GM19468 (cell line): ENCODE data around the gene PPP2R5D.
A peak's percentile ranks its signal among the peaks of the same experiment; 100 is the strongest.
"Not testable (repeated sequence)": the region's sequence is repeated elsewhere in the genome, so short reads cannot be mapped to it uniquely, and the experiment has no call there.

Source experiments
- ATAC-seq: cut with Tn5 transposase; IDR thresholded peaks from one replicate; pipeline ENCODE4 v1.9.1; 2021; ENCODE audit warnings: mild to moderate bottlenecking, moderate library complexity, moderate number of reproducible peaks; ENCODE audit not compliant: unreplicated experiment; ENCODE audit errors: extremely low read depth

Gene PPP2R5D

GRCh38 chr6:42988486-42989020 lies 4.2 kb downstream of the PPP2R5D start:
- no peak for ATAC-seq

DNA sequence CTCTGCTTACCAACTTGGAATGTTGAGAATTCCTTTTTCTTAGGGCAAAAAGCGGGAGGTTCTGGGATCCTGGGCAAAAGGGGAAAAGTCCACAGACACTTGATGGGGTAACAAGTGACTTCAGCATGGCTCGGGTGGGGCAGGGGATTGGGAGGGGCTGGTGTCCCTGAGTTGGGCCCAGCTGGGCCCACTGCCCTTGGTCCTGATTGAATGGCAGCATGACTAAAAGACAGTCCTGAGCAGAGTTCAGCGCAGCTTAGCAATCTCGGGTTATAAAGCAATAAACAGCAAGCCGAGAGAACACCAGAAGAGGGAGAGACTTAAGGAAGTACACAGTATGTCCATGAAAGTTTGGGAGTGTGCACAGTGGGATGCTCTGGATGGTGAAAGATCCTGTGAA lies 5.6 kb downstream of the PPP2R5D start:
- no peak for ATAC-seq

DNA sequence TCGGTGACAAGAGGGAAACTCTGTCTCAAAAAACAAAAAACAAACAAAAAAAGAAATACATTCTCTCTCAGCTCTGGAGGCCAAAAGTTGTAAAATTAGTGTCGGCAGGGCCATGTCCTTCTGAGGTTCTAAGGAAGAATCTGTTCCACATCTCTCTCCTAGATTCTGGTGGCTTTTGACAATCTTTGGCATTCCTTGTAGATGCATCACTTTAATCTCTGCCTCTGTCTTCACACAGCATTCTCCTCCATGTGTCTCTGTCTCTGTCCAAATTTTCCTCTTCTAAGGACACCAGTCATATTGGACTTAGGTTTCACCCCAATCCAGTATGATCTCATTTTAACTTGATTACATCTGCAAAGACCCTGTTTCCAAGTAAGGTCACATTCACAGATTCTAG lies 9.1 kb downstream of the PPP2R5D start:
- ATAC-seq, result no peak

- no peak for ATAC-seq
These were observed 12.1 kb downstream of the PPP2R5D start for GRCh38 chr6:42996513-42996912.

GRCh38 chr6:42998205-42998604 lies 13.8 kb downstream of the PPP2R5D start:
- ATAC-seq, result not testable (repeated sequence)

- no peak for ATAC-seq
These were observed 17.5 kb downstream of the PPP2R5D start for GRCh38 chr6:43001843-43002242.

DNA sequence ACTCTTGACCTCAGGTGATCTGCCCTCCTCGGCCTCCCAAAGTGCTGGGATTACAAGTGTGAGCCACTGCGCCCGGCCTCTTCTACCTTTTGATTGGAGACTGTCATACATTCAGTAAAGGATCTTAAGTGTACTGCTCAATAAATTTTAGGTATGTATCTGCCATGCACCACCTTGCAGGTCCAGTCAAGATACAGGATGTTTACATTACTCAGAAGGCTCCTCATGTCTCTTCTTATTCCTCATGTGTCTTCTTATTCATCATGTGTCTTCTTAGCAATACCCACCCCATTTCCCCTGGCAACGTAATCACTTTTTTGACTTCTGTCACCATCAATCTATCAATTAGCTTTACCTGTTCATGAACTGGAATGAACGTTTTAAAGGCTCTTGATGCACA lies 21.5 kb downstream of the PPP2R5D start:
- ATAC-seq, result no peak

- ATAC-seq, result no peak
These were observed 21.9 kb downstream of the PPP2R5D start for GRCh38 chr6:43006251-43006650.

- ATAC-seq, result no peak
These were observed 22.8 kb downstream of the PPP2R5D start for GRCh38 chr6:43007126-43007525.

DNA sequence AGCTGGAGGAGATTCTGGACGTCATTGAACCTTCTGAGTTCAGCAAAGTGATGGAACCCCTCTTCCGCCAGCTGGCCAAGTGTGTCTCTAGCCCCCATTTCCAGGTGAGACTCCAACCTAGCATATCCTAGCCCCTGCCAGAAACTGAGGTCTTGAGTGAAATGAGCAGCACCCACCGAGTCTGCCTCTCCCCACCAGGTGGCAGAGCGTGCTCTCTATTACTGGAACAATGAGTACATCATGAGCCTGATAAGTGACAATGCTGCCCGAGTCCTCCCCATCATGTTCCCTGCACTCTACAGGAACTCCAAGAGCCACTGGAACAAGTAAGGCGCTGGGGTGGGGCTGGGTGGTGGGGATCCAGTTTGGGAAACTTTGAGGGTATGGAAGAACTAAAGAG lies 24.8 kb downstream of the PPP2R5D start:
- no peak for ATAC-seq

- ATAC-seq, result no peak
These were observed 26.8 kb downstream of the PPP2R5D start for GRCh38 chr6:43011207-43011606.

DNA sequence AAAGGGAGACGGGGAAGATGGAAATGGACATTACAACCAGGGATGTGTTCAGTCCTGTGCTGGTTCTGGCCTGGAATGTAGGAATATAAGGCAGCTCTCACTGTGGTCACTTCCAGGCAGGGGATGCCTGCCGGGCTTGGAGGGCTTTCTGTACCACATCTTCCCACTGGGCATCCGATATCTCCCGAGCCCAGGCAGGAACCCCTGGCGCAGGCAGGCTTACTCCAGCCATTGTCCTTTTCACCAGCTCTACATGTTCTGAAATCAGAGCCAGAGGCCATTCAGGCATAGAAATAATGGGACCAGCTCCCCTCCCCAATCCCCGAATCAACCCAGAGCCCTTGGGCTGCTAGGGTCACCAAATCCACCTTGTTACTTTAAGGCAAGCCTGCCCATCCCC lies 28.0 kb downstream of the PPP2R5D start:
- no peak for ATAC-seq

GRCh38 chr6:43013097-43013842 lies 28.9 kb downstream of the PPP2R5D start:
- no peak for ATAC-seq

DNA sequence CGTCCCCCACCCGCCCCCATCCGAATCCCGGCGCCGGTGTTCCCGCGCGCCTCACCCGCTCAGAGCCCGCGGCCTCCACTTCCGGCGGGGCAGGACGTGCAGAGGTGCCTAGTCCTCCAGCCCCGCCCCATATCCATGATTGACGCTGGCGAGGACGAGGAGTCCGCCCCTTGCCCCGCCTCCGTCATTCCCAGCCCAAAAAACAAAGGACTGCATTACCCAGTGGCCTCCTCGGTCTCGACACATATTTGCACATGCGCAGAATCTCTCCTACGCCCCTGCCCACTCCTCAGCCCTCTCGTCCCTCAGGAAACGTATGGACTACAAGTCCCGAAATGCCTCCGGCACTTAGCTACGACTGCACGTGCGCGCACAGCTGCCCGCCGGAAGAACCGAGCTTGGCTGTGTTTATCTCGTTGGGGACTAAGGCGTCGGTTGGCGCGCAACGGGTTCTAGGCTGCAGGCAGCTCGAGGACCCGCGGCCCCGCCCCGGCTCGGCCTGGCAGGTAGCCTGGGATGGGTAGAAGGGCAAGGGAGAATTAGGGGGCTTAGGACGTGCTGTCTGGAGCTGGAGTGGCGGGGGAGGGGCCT lies 29.6 kb downstream of the PPP2R5D start, which contains the start of the genes KLHDC3 and MEA1:
TSS of gene KLHDC3 (plus strand) at position 407 of the 591 bp plus-strand sequence. CDS start 2,944 bp downstream, outside the sequence.
TSS of gene MEA1 (minus strand) at position 104 of the 591 bp plus-strand sequence. CDS start 133 bp downstream, outside the sequence.
- ATAC-seq, result peak; percentile 78

DNA sequence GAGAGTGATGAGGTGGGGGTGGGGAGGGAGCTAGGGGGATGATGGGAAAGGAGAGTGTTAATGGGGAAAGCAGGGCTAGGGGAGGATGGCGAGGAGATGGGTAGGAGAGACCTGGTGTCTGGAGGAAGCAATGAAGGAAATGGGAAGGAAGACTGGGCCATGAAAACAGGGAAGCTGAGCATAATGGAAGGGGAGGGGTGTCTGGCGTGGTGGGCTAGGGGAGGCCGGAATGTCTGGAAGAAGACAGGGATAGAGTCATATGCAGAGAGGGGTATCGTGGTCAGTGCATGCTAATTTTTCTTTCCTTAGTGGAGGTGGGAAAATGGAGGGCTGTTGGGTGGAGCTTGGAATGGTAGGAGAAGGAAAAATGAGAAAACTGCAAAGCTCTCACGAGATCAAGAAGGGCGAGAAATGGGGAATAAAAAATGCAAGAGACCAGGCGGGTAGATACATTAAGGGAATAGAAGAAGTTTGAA lies 30.1 kb downstream of the PPP2R5D start:
- ATAC-seq, result no peak

DNA sequence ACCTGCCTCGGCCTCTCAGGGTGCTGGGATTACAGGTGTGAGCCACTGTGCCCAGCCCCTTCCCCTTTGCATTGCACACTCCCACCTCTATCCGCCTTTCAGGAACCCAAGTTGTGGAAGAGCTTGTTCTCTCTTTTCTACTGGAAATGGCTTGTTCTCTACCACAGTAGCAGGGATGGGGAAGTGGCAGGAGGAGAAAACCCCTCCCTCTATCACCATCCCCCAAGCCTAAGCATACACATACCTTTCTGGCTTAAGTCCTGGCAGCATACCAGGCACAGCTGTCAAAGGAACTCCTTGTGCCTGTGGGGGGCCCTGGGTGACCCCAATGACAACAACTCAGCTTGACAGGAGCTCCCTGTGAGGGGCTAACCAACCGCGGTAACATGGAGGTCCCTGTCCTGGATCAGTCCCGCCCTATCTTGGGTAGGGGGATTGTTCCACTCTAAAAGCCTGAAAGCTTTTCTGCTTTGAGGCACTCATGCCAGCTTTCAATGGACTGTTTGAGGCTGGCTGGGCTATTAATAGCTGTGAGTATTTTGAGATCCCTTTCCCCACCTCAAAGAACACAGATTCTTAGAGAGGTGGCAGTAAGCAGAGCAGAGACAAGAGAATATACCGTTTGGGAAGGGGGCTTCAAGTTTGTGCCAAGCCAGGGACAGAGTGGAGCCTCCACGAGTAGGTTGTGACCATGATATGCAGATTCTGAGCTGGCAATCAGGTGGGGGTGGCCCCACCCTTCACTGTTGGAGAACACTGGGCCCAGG lies 32.0 kb downstream of the PPP2R5D start:
- no peak for ATAC-seq

GRCh38 chr6:43016943-43017334 lies 32.6 kb downstream of the PPP2R5D start:
- ATAC-seq, result no peak

- ATAC-seq, result no peak
These were observed 34.8 kb downstream of the PPP2R5D start for GRCh38 chr6:43019152-43019551.

- no peak for ATAC-seq
These were observed 35.8 kb downstream of the PPP2R5D start for GRCh38 chr6:43020052-43020705.

- ATAC-seq, result no peak
These were observed 36.5 kb downstream of the PPP2R5D start for GRCh38 chr6:43020847-43021246.
